GM19351 (cell line): ENCODE measurements around the gene LAMB4.

Source experiments
- ATAC-seq: cut with Tn5 transposase; IDR thresholded peaks from one replicate; pipeline ENCODE4 v1.9.1; 2021; ENCODE audit warnings: mild to moderate bottlenecking, moderate library complexity; ENCODE audit not compliant: unreplicated experiment

LAMB4 gene

DNA sequence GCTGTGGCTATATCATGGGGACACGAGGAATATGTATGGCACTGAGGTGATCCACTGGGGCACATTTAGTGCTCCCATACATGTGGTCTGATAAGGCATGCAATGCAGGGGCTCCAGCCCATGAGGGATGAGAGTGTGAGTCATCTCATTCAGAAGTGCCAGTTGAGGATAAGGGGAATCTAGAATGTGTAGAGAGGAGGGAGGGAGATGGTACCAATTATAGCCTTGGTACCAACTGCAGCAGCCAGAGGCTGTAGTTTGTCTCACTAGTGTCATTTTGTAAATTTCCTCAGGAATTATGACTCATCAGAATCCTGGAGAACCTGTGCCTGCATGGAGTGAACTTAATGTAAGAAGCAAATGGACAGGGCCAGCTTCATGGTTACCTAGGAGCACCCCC, 46.2 kb downstream of the LAMB4 start:
- ATAC-seq: no peak

DNA sequence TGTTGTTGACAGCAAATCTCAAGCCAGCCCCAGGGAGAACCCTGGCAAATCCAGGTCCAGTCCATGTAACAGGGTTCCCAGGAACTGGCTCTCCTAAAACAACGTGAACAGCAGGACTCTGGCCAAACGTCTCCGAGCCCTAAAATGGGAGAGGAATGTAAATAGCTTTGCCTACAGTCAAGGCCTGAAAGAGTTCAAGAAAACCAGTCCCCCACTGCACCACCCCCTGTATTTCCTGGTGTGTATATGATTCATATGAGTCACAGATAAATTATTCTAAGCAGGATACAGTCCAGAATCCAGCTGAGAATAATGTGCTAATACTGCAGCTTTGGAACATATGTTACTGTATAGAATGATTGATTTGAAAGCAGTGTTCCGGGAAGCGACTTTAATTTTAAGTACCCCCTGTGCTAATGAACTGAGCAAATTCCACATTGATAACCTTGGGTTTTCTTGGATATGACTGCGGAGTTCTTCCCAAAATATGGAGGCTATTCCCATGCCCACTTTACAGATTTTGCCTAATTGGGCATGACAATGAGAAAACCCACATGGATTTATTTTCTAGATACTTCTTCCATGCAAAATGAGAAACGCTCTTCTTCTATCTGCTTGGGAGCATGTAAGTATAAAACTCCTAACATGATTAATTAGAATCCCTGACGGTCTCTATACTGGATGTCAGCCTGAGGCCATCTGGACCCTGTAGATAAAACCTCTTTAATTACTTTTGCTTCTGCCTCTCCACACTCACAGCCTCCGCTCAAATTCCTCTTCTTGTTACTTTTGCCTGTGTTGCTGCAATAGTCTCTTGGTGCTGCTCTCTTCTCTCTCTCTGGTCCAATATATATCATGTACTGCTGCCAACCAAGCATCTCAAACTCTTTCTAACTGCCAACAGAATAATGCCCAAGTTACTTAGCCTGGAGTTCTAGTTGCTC, 50.2 kb downstream of the LAMB4 start:
- ATAC-seq: no peak

DNA sequence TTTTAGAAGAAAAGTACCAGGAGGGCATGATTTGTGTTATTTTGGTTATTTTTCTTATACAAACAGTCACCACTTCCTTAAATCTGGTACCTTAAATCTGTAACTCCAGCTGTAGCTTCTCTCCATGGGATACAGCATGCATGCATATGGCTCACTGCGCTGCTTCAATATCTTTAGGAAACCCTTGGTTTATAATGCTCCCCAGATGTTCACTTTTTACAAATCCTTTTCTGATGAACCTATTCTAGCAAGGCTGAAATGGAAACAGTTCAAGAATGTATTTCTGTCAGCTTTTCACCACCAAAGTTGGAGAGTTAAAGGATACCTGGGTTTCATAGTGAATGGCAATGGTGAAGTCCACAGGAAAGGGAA, 50.9 kb downstream of the LAMB4 start:
- no peak for ATAC-seq

DNA sequence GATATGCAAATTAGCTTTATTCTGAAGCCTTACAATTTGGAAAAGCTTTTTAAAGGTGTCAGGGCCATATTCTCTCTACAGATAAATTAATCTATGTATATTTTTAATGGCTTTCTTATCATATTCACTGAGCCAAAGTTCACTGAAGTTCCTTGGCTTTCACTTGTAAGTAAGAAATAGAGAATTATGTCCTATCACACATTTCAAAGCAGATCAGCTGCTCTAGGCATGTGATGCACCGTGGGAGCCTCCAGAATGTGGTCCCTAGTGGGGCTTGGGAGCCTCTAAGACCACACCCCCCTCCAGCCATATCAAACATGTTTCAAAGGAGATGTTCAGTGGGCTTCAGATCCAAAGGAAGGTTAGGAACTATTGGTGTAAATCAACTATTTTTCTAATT, 51.5 kb downstream of the LAMB4 start:
- ATAC-seq: no peak

DNA sequence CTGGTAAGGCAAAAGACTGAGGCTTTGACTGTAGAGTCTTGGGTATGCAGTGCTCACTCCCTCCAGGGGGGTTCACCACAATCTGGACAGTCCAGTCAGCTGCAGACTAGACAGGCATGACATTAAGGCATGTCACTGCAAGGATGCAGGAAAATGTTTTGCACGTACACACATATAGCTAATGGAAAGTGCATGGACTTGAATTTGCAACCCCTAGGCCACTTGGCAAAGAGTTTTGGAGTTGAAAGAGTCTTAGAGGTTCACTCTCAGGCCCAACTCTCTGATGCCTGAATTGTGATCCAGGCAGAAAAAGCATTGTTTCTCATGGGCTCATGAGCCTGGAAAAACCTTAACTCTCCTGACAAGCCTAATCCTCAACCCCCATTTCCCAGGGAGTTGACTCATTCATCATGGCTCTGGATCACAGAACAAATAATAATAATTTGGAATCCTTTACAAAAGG, 51.9 kb downstream of the LAMB4 start:
- no peak for ATAC-seq

DNA sequence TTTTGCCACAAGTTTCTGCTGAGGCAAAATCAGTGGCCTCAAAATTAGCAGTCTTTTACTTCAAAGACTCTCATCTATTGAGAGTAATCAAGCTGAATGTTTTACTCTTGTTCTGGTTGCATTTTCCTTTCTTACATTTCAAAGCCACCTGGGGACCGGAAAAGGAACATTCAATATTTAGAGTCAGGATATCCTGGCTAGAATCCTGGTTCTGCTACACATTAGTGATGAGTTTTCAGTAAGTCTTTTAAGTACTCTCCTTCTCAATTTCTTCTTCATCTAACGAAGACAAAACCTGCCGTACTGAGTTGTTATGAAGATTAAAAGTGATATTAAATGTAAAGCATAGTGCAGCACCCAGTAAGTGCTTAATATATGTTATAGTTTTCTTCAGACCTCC, 52.5 kb downstream of the LAMB4 start:
- ATAC-seq: no peak

DNA sequence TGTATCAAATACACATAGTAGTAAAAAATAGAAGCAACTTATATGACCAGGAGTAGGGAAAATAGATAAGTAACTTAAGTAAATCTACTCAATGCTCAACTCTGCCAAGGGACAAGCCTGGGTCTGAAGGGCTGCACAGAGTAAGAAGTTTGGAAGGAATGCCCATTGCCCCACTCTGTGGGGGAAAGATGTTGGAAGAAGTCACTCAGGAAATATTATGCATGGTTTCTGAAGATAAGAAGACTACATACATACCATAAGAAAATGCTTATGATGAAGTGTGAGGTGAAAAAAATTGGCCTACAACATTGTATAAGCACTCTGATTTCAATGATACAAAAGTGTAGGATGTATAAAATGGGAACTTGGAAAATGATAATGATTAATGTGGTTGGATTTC, 54.0 kb downstream of the LAMB4 start:
- ATAC-seq: no peak

DNA sequence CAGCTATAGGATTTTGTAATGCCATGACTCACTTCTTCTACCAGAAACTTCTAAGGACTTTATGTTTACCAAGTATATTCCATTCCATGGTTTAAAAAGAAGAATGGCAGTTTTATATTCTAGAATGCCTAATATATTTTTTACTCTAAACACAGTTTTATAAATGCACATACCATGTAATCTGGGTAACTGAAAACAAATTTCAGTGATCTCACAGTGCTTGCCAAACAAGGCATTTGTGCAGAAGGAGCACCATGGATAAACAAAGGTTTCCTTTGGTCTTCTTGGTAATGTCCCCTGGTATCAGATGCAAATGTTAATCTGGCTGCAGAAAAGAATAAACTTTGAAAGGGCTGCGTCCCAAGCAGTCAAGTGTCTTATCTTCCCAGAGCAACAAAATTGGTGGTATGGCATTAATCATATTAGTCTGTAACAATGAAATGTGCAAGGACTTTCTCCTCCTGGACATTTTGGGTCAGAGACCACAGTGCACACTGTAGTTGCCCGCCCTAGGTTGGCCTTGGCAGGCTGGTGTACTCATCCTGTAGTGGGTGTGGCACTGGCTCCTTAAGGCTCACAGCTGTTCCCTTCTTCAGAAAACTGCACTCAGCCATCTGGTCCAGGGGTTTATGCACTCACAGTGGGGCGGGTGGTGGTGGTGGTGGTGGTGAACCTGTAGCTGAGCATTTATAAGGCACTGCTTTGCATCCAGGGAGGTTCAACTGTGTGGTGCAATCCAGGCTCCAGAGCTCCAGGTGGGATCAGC, 56.7 kb downstream of the LAMB4 start:
- no peak for ATAC-seq

DNA sequence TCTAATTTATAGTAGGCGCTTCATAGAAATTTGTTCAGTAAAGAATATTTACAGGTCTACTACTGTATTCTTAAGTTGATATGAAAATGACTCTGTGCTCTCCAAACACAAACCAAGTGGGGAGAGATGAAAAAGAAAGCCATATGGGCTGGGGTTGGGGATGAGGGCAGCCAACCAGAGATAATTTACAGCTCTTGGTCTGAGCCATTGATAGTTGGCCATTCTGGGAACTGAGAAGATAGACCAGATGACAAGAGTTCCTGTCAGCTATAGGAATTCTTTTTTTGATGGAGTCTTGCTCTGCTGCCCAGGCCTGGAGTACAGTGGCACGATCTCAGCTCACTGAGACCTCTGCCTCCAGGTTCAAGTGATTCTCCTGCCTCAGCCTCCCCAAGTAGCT, 57.4 kb downstream of the LAMB4 start:
- ATAC-seq: no peak

DNA sequence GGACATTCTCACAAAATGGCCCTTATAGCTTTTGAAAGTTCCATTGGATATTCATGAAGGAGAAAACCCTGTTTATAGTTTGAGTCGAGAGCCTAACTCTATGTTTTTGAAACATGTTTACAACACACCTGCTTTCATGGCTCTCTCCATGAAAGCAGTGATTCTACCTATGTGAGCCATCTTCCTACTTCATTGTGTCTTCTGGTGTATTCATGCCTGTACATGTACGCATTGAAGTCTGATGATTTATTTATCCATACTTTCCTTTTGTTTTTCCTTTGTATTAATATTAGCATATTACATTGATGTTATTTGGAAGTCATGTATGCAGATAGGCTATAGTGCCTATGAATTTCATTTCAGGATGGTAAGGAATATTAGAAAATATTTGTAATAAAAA, 58.0 kb downstream of the LAMB4 start:
- no peak for ATAC-seq

DNA sequence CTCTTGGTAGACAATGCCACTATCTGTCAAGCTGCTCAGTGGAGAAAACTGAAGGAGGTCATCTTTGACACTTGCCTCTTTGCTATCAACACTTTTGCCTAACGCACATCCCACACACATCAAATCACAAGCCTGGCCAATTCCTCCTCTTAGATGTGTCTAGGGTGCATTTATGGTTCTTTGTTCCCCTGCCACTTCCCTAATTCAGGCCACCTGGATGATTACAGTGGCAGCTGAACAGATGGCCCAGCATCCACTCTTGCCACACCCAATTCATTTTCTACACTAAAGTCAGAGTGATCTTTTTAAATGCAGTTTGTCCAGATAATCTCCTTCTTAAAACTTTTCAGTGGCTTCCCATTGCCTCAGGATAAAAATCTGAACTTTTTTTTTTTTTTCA, 58.6 kb downstream of the LAMB4 start:
- ATAC-seq: no peak

DNA sequence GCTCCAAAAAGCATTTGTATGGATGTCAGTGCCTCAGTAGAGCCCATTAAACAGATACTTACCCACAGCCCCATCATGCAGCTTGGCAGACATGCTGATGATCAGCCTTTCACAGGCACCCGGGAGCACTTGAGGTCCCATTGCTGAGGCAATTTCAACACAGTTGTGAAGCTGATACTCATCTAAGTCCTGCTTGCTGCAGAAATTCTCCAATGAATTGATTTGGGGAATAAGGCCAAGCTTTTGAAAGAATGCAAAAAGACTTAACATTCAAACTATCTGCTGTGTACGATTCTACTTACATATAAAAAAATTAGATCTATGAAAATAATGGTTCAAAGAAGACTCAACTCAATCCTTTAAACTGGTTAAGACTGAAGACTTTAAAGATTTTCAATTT, 60.5 kb downstream of the LAMB4 start:
- ATAC-seq: no peak

DNA sequence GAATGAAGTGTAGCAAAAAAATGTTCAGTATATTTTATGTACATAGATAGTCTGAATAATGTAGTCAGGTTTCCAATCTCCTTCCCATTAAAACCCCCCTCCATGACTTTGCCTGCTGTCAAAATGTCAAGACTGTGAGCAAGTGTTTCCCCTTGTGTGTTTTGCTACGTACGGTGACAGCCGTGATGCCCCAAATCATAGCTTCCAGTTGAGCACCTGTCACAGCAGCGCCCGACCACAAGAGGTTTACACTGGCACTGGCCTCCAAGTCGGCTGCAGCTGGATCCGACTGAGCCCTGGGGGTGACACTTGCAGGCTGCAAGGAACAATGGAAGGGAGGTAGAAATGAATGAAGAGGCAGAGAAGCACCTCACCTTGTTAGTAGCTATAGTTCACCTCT, 62.3 kb downstream of the LAMB4 start:
- ATAC-seq: no peak

DNA sequence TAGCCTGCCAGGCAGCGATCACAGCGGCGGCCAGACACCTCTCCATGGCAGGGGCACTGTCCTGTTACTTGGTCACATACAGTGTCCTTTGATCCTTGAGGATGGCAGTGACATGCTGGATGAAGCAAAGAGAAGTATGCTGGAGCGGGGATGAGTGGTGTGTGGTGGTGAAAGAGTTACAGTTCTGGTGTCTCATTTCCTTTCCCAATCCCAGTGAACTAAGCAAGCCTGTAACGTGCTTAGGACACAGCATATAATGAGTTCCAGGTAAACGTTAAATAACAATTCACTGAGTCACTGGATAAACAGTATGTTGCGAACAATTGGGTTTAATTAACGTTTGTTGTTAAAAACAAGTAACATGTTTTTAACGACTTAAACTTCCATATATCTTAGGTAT, 63.7 kb downstream of the LAMB4 start:
- ATAC-seq: no peak

DNA sequence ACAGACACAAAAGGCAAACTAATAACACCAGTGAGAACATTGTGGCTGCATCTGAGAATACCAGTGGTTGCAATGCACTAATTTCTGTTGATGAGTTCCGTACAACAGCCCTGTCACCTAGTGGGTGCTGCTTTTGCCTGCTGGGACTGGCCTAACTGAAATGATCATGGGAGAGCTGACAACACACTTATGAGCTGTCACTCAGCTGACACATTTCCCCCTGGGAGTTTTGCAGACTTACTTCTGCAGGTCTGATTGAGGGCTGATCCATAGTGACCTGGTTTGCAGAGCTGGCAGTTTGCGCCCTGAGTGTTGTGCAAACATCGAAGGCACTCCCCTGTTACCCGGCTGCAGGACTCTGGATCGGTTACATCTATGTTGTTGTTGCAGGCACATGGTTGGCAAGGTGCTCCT, 66.6 kb downstream of the LAMB4 start:
- peak; percentile 88 for ATAC-seq

DNA sequence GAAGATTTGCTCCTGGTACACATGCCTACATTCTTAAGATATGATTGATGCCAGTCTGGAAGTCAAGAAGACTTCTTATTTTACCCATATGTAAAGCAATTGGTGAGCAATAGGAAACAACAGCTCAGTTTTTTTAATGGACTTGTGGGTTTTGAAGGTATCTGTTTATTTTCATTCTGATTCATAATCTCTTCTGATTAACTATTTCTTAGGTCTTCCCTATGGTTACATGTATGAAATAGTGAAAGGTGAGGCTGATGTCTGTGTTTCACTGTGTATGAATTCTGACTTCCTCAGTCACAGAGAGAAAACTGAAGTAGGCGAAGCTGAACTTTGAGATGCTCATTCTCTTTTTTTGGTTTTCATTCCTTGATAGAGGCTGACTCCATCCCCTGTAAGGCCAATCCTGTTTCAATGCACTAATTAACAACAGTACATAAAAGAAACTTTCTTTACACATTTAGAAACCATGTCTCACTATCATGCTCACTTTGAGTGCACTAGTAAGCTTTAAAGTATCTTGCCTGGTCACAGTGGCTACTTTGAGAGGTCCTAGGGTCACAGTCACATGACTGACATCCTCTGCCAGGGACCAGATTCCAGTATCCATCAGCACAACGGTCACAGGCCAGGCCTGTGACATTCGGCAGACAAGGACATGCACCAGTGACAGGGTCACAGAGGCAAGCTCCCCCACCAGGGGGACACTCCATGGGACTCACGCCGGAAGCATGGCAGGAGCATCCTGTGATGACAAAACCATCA, 67.7 kb downstream of the LAMB4 start:
- ATAC-seq: no peak

DNA sequence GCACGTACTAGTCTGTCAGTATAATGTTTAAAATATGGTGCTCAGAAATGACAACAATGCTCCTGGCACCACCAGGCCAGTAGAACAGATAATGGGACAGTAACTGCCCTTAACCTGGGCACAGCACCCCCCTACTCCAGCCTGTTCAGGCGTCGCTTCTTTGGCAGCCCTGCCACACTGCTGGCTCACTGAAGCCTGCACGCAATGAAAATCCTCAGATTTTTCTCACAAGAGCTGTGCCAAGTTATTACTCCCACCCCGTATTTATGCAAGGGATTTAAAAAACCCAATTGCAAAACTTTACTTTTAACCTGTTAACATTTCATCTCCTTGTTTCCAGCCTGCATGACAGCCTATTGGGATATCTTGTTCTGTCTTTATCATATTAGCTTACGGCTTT, 70.6 kb downstream of the LAMB4 start:
- ATAC-seq: no peak

DNA sequence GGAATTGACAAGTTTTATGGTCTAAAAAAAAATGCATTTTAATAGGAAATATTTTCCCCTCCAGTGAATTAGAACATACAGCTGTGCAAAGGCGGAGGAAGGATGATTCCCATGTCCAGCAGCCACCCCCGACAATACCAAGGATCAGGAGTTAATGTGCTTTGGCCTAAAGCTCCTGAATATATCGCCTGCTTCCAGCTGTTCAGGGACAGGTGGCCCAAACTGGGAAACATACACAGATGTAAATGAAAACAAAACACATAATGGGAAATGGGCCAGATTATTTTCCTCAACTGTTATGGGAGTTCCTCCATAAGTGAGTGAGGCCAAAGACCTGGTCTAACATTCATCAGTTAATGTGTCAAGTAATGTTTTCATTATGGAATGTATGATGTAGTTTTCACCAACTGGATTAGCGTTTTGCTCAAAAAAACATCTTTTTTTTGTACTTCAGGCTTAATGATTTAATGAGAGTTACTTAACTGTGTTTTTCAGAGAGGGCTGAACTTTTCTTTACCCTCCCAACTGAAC, 72.1 kb downstream of the LAMB4 start:
- no peak for ATAC-seq

DNA sequence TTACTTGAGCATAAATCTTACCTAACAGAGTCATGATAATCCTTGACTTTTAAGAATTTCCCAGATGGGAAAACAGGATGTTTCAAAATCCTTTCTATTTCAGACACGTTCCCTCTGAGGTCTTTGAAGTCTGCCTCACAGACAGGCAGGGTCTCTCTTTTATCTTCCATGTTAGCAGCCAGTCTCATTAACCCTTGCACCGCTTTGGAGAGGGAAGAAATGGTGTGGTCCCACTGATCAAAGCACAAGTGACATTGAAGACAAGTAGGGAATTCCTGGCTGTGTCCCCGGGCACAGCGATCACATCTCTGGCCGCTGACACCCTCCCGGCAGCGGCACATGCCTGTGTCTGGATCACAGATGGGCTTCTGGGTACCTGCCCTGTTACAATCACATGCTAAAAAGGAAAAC, 74.5 kb downstream of the LAMB4 start:
- no peak for ATAC-seq

DNA sequence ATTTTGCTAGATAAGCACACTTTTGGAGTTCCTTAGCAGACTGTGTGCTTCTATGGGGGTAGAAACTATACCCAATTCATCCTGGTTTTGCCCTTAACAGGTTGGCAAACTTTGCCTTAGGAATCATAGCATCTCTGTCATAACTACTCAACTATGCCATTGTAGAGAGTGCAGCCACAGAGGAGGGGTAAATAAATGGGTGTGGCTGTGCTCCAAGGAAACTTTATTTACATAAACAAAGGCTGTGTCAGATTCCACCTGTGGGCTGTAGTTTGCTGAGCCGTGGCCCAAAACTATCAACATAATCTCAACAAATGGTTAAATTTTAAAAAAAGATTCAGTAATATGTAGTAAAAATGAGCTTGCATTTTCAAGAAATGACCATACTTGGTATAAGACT, 75.6 kb downstream of the LAMB4 start:
- ATAC-seq: no peak

DNA sequence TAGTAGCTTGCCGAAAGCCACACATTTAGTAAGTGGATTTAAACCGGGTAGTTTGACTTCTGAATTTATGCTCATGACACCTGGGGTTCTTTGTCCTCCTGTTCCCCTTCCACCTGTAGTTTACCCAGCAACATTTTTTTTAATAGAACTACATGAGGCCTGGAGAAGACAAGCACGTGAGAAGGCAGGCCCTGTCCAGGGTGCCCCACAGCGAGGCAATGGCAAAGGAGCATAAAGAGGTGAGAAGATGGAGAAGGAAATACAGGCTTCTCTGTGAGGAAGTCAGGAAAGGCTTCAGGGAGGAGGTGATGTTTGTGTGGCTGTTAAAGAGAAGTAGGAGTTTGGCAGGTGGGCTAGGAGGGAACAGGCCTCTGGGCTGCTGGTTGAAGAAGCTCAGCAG, 76.9 kb downstream of the LAMB4 start:
- ATAC-seq: no peak
